Mammary epithelial cell (primary cell): Measurements from ENCODE around the gene PHKA2.

Experiments
- CTCF ChIP-seq, 2 donors: IDR thresholded peaks in 1 of 2; conservative IDR thresholded peaks in 1 of 2; 2 replicates each; pipeline ENCODE4 v1.5.1; 2011 to 2012; ENCODE audit warnings: inconsistent platforms in 2 of 2, low read length in 2 of 2, mild to moderate bottlenecking in 2 of 2, control low read depth in 1 of 2, low read depth in 1 of 2; ENCODE audit not compliant: insufficient read depth in 1 of 2; ENCODE audit errors: extremely low read depth in 1 of 2
- EZH2 ChIP-seq: IDR thresholded peaks from 2 replicates; pipeline ENCODE4 v1.6.1; 2012; ENCODE audit warnings: low read length, inconsistent platforms, borderline replicate concordance

GRCh38 chrX:18956303-18957032 lies 27.4 kb downstream of the PHKA2 start:
- TF ChIP-seq CTCF (conservative IDR thresholded peaks at IDR 0.05 in 1 of 2, IDR thresholded peaks at IDR 0.05 in 1 of 2; ENCODE audit: extremely low read depth in 1 of 2, insufficient read depth in 1 of 2, low read depth in 1 of 2, low read length in 2 of 2) (no peak), EZH2 (no peak)
